HCT116 (cell line): ENCODE results near the gene ANKRD2.

Experiments
- CTCF ChIP-seq, 3 experiments: fragments of 200-600 bp in 1 of 3; sonication (generic) in 1 of 3; IDR thresholded peaks in 2 of 3; conservative IDR thresholded peaks in 1 of 3; 2 replicates each; pipeline ENCODE4 v1.5.1; 2012 to 2017; ENCODE audit warnings: low read depth in 2 of 3, low read length in 2 of 3, antibody characterized with exemption in 1 of 3, borderline replicate concordance in 1 of 3, control low read depth in 1 of 3, mild to moderate bottlenecking in 1 of 3, mixed read lengths in 1 of 3, mixed run types in 1 of 3, moderate library complexity in 1 of 3; ENCODE audit not compliant: insufficient read depth in 1 of 3
- EZH2 ChIP-seq: fragments of 200-600 bp; sonication (generic); IDR thresholded peaks from 2 replicates; pipeline ENCODE4 v1.6.1; 2017; ENCODE audit warnings: antibody characterized with exemption, mixed run types
- EZH2phosphoT487 ChIP-seq: fragments of 200-600 bp; IDR thresholded peaks from 2 replicates; pipeline ENCODE4 v1.6.1; 2018; ENCODE audit warnings: antibody characterized with exemption, borderline replicate concordance
- MAX ChIP-seq: IDR thresholded peaks from 2 replicates; pipeline ENCODE4 v1.6.1; 2012
- POLR2A ChIP-seq: IDR thresholded peaks from 2 replicates; pipeline ENCODE4 v1.7.0; 2011; ENCODE audit warnings: borderline replicate concordance; ENCODE audit not compliant: insufficient read depth, insufficient read length; ENCODE audit errors: extremely low read depth
- TCF7L2 ChIP-seq: IDR thresholded peaks from 2 replicates; pipeline ENCODE4 v1.7.0; 2011; ENCODE audit warnings: borderline replicate concordance, inconsistent platforms; ENCODE audit not compliant: insufficient read depth, insufficient read length; ENCODE audit errors: extremely low read depth
- ZFX ChIP-seq: fragments of 450-650 bp; IDR thresholded peaks from 2 replicates; pipeline ENCODE4 v1.6.1; 2017

DNA sequence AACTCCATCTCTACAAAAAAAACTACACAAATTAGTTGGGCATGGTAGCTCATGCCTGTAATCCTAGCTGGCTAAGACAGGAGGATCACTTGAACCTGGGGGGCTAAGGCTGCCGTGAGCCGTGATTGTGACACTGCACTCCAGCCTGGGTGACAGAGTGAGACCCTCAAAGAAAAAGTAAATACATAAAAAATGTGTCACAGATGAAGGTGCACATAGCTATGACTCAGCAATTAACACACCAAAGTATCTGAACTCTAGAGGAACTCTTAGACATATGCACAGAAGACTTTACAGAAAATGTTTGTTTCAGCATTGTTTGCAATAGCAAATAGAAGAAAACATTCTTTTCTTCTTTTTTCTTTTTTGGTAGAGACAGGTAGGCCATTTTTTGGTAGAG lies 25.2 kb downstream of the ANKRD2 start:
- TF ChIP-seq EZH2 (no peak), ZFX (no peak), EZH2phosphoT487 (no peak), CTCF (IDR thresholded peaks at IDR 0.05 in 2 of 3, conservative IDR thresholded peaks at IDR 0.05 in 1 of 3; ENCODE audit: borderline replicate concordance in 1 of 3, insufficient read depth in 1 of 3, low read depth in 2 of 3, low read length in 2 of 3) (no peak), POLR2A (no peak), TCF7L2 (no peak), MAX (no peak)
